ENCODE measurements around the gene JOSD1. TPM values are rescaled to one million over a fixed set of nuclear protein-coding genes. Genes with fewer than 3 reads are reported as not detected.
A peak's percentile ranks its signal among the peaks of the same experiment; 100 is the strongest.

Gene JOSD1
- total RNA-seq, 1 donor from 2014 or later: 123 TPM

- peaks cover 37% of the 10 kb centered on the region for H3K36me3 ChIP-seq (ENCODE audit: control insufficient read depth, insufficient read depth, low read length)
- H3K27me3 ChIP-seq (ENCODE audit: control insufficient read depth, insufficient read depth, low read length): no peaks in the 10 kb centered on the region
Observed at GRCh38 chr22:38689651-38690050, 11.1 kb downstream of the JOSD1 start.

GRCh38 chr22:38685761-38686160, 15.0 kb downstream of the JOSD1 start:
- Histone ChIP-seq H3K4me3 (ENCODE audit: low read depth, low read length) (no peak overlapping the region), H3K27me3 (ENCODE audit: control insufficient read depth, insufficient read depth, low read length) (no peaks in the 10 kb centered on the region), H3K36me3 (ENCODE audit: control insufficient read depth, insufficient read depth, low read length) (peaks cover 35% of the 10 kb centered on the region)
- no peak for TF ChIP-seq CTCF (IDR thresholded peaks at IDR 0.05; ENCODE audit: insufficient read depth, low read length, severe bottlenecking)
- DNase-seq (ENCODE audit: low read depth) (no peak), FAIRE-seq (no peak)

More at GRCh38 chr22:38689651-38690050, 11.1 kb downstream of the JOSD1 start:
- FAIRE-seq: no peak
- no peak for DNase-seq (ENCODE audit: low read depth)
- no peak overlapping the region for H3K4me3 ChIP-seq (ENCODE audit: low read depth, low read length)
- TF ChIP-seq CTCF (IDR thresholded peaks at IDR 0.05; ENCODE audit: insufficient read depth, low read length, severe bottlenecking): no peak

- no peaks in the 10 kb centered on the region for H3K27me3 ChIP-seq (ENCODE audit: control insufficient read depth, insufficient read depth, low read length)
- FAIRE-seq (no peak), DNase-seq (ENCODE audit: low read depth) (no peak)
- TF ChIP-seq CTCF (IDR thresholded peaks at IDR 0.05; ENCODE audit: insufficient read depth, low read length, severe bottlenecking): no peak
- peaks cover 35% of the 10 kb centered on the region for H3K36me3 ChIP-seq (ENCODE audit: control insufficient read depth, insufficient read depth, low read length)
- no peak overlapping the region for H3K4me3 ChIP-seq (ENCODE audit: low read depth, low read length)
Observed at GRCh38 chr22:38684895-38685294, 15.8 kb downstream of the JOSD1 start.

- Histone ChIP-seq H3K27me3 (ENCODE audit: control insufficient read depth, insufficient read depth, low read length) (no peaks in the 10 kb centered on the region), H3K4me3 (ENCODE audit: low read depth, low read length) (peak within 1 kb of the TSS; percentile 72), H3K36me3 (ENCODE audit: control insufficient read depth, insufficient read depth, low read length) (peaks cover 18% of the 10 kb centered on the region)
- TF ChIP-seq CTCF (IDR thresholded peaks at IDR 0.05; ENCODE audit: insufficient read depth, low read length, severe bottlenecking): peak; percentile 84
- DNase-seq (ENCODE audit: low read depth): peak; percentile 70
- FAIRE-seq: no peak
Observed at GRCh38 chr22:38681582-38682335, 19.0 kb downstream of the JOSD1 start, which contains the start of gene TOMM22. TOMM22 (plus strand) TSS chr22:38681957; CDS start chr22:38681979, 22 bp downstream.

GRCh38 chr22:38675833-38676232, 24.9 kb downstream of the JOSD1 start:
- Histone ChIP-seq H3K36me3 (ENCODE audit: control insufficient read depth, insufficient read depth, low read length) (peaks cover 4% of the 10 kb centered on the region), H3K4me3 (ENCODE audit: low read depth, low read length) (no peak overlapping the region), H3K27me3 (ENCODE audit: control insufficient read depth, insufficient read depth, low read length) (no peaks in the 10 kb centered on the region)
- peak; percentile 96 for FAIRE-seq
- no peak for TF ChIP-seq CTCF (IDR thresholded peaks at IDR 0.05; ENCODE audit: insufficient read depth, low read length, severe bottlenecking)
- no peak for DNase-seq (ENCODE audit: low read depth)
